ENCODE measurements around the gene KLF8.

DNA sequence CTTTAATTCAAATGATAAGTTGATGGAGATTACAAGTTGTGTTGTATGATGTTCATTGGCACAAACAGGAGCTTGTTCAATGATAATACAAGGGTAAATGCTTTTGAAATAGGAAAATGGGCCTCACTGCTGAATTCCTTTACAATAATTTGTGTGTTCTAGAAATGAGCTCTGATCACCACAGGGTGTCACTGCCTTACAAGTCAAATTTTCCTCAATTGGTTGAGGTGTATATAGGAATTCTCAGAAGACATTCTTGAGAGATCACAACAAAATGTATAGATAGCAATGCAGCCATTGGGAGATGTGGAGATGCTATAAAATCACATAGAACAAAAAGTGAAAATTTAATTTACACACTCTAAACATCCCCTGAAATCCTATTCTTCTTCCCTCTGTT lies 49.6 kb downstream of the KLF8 start:
- TF ChIP-seq ZNF24 (IDR thresholded peaks at IDR 0.05) = no peak
- TF ChIP-seq, protein P1, sequence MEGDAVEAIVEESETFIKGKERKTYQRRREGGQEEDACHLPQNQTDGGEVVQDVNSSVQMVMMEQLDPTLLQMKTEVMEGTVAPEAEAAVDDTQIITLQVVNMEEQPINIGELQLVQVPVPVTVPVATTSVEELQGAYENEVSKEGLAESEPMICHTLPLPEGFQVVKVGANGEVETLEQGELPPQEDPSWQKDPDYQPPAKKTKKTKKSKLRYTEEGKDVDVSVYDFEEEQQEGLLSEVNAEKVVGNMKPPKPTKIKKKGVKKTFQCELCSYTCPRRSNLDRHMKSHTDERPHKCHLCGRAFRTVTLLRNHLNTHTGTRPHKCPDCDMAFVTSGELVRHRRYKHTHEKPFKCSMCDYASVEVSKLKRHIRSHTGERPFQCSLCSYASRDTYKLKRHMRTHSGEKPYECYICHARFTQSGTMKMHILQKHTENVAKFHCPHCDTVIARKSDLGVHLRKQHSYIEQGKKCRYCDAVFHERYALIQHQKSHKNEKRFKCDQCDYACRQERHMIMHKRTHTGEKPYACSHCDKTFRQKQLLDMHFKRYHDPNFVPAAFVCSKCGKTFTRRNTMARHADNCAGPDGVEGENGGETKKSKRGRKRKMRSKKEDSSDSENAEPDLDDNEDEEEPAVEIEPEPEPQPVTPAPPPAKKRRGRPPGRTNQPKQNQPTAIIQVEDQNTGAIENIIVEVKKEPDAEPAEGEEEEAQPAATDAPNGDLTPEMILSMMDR (CRISPR knock-in tag; IDR thresholded peaks at IDR 0.05) = peak; percentile 55

All from HepG2 (cell line).